H9 (cell line): ENCODE results near the gene QSER1. TPM values are rescaled to one million over a fixed set of nuclear protein-coding genes. Genes with fewer than 3 reads are reported as not detected.

ENCODE experiments used
- DNase-seq: peaks from one replicate; pipeline ENCODE4 v3.0.0-alpha.2; 2017
- H2AFZ ChIP-seq: one replicate; pipeline ENCODE4 v1.6.1; 2013; ENCODE audit warnings: mild to moderate bottlenecking, low read length, control low read depth, moderate library complexity
- H2AK5ac ChIP-seq: 2 replicates; pipeline ENCODE4 v1.6.1; 2013; ENCODE audit warnings: low read length, control low read depth, mixed read lengths; ENCODE audit not compliant: insufficient read length
- H2BK120ac ChIP-seq: one replicate; pipeline ENCODE4 v1.6.1; 2013; ENCODE audit warnings: low read depth, mild to moderate bottlenecking, low read length, control low read depth, inconsistent platforms; ENCODE audit not compliant: poor library complexity, severe bottlenecking
- H2BK12ac ChIP-seq: 2 replicates; pipeline ENCODE4 v1.6.1; 2013; ENCODE audit warnings: low read length, control low read depth, mixed read lengths, low read depth; ENCODE audit not compliant: insufficient read length
- H2BK15ac ChIP-seq: 2 replicates; pipeline ENCODE4 v1.6.1; 2013; ENCODE audit warnings: low read depth, low read length, control low read depth
- H2BK20ac ChIP-seq: one replicate; pipeline ENCODE4 v1.6.1; 2013; ENCODE audit warnings: low read depth, mild to moderate bottlenecking, low read length, control low read depth, inconsistent platforms; ENCODE audit not compliant: poor library complexity, severe bottlenecking
- H2BK5ac ChIP-seq: 2 replicates; pipeline ENCODE4 v1.6.1; 2013; ENCODE audit warnings: low read length, control low read depth, mixed read lengths; ENCODE audit not compliant: insufficient read length
- H3K14ac ChIP-seq: 2 replicates; pipeline ENCODE4 v1.6.1; 2013; ENCODE audit warnings: low read length, control low read depth; ENCODE audit not compliant: insufficient read depth
- H3K18ac ChIP-seq: 2 replicates; pipeline ENCODE4 v1.6.1; 2013; ENCODE audit warnings: low read depth, mild to moderate bottlenecking, mixed read lengths, low read length, control low read depth; ENCODE audit not compliant: insufficient read length
- H3K23ac ChIP-seq: 2 replicates; pipeline ENCODE4 v1.6.1; 2013; ENCODE audit warnings: low read length, control low read depth, mixed read lengths, low read depth; ENCODE audit not compliant: insufficient read length
- H3K23me2 ChIP-seq: 2 replicates; pipeline ENCODE4 v1.6.1; 2013; ENCODE audit warnings: low read depth, mild to moderate bottlenecking, mixed read lengths, low read length, control low read depth; ENCODE audit not compliant: insufficient read length, poor library complexity, severe bottlenecking
- H3K27ac ChIP-seq: 2 replicates; pipeline ENCODE4 v1.5.1; 2013; ENCODE audit warnings: low read length, control low read depth, mixed read lengths, low read depth; ENCODE audit not compliant: insufficient read length
- H3K27me3 ChIP-seq: 2 replicates; pipeline ENCODE4 v1.6.1; 2013; ENCODE audit warnings: low read length, control low read depth, inconsistent platforms; ENCODE audit not compliant: insufficient read depth
- H3K4ac ChIP-seq: 2 replicates; pipeline ENCODE4 v1.6.1; 2013; ENCODE audit warnings: low read depth, mild to moderate bottlenecking, control low read depth, inconsistent platforms, low read length, moderate library complexity
- H3K4me1 ChIP-seq: 2 replicates; pipeline ENCODE4 v1.6.1; 2013; ENCODE audit warnings: low read length, control low read depth, inconsistent platforms; ENCODE audit not compliant: insufficient read depth
- H3K4me2 ChIP-seq: 2 replicates; pipeline ENCODE4 v1.6.1; 2013; ENCODE audit warnings: low read length, control low read depth, mixed read lengths; ENCODE audit not compliant: insufficient read length, insufficient read depth
- H3K56ac ChIP-seq: 2 replicates; pipeline ENCODE4 v1.6.1; 2013; ENCODE audit warnings: low read depth, mild to moderate bottlenecking, mixed read lengths, low read length, control low read depth; ENCODE audit not compliant: insufficient read length
- H3K79me1 ChIP-seq: 2 replicates; pipeline ENCODE4 v1.6.1; 2013; ENCODE audit warnings: low read depth, mild to moderate bottlenecking, moderate library complexity, low read length, control low read depth, inconsistent platforms; ENCODE audit not compliant: insufficient read depth, poor library complexity, severe bottlenecking
- H3K79me2 ChIP-seq: 2 replicates; pipeline ENCODE4 v1.6.1; 2013; ENCODE audit warnings: low read length, control low read depth, inconsistent platforms; ENCODE audit not compliant: insufficient read depth
- H3K9ac ChIP-seq: 2 replicates; pipeline ENCODE4 v1.6.1; 2013; ENCODE audit warnings: low read length, control low read depth, mixed read lengths; ENCODE audit not compliant: insufficient read length; ENCODE audit errors: extremely low read depth
- H3K9me3 ChIP-seq: one replicate; pipeline ENCODE4 v1.6.1; 2013; ENCODE audit warnings: low read depth, low read length, inconsistent platforms; ENCODE audit not compliant: control insufficient read depth
- H3T11ph ChIP-seq: one replicate; pipeline ENCODE4 v1.6.1; 2013; ENCODE audit warnings: mild to moderate bottlenecking, low read length, control low read depth, inconsistent platforms
- H4K20me1 ChIP-seq: one replicate; pipeline ENCODE4 v1.6.1; 2013; ENCODE audit not compliant: control insufficient read depth, insufficient read length, insufficient read depth
- H4K5ac ChIP-seq: 2 replicates; pipeline ENCODE4 v1.6.1; 2013; ENCODE audit warnings: low read depth, mild to moderate bottlenecking, mixed read lengths, low read length, control low read depth; ENCODE audit not compliant: insufficient read length
- H4K8ac ChIP-seq: replicated peaks from 2 replicates; pipeline ENCODE4 v1.6.1; 2013; ENCODE audit warnings: low read length, control low read depth, mixed read lengths, low read depth; ENCODE audit not compliant: insufficient read length
- H4K91ac ChIP-seq: 2 replicates; pipeline ENCODE4 v1.6.1; 2013; ENCODE audit warnings: low read depth, mild to moderate bottlenecking, moderate library complexity, mixed read lengths, low read length, control low read depth; ENCODE audit not compliant: insufficient read length
- H3K27ac Mint-ChIP-seq, 3 experiments: 2 replicates in 2 of 3; 3 replicates in 1 of 3; pipeline ENCODE4 v1.8.0; 2020 to 2021; ENCODE audit warnings: mixed read lengths in 3 of 3, mild to moderate bottlenecking in 1 of 3, moderate library complexity in 1 of 3
- H3K27me3 Mint-ChIP-seq: 2 replicates; pipeline ENCODE4 v1.8.0; 2021; ENCODE audit warnings: low read depth, mild to moderate bottlenecking, moderate library complexity, mixed read lengths
- H3K36me3 Mint-ChIP-seq, 3 experiments: 2 replicates in 2 of 3; 3 replicates in 1 of 3; pipeline ENCODE4 v1.8.0; 2020 to 2021; ENCODE audit warnings: low read depth in 3 of 3, mixed read lengths in 3 of 3; ENCODE audit not compliant: insufficient read depth in 1 of 3
- H3K4me1 Mint-ChIP-seq, 2 experiments: 2 replicates each; pipeline ENCODE4 v1.8.0; 2020; ENCODE audit warnings: mixed read lengths in 2 of 2
- H3K4me3 Mint-ChIP-seq, 2 experiments: 2 replicates in 1 of 2; 3 replicates in 1 of 2; pipeline ENCODE4 v1.8.0; 2020 to 2021; ENCODE audit warnings: mild to moderate bottlenecking in 2 of 2, mixed read lengths in 2 of 2, moderate library complexity in 1 of 2
- H3K9me3 Mint-ChIP-seq, 2 experiments: 2 replicates in 1 of 2; 3 replicates in 1 of 2; pipeline ENCODE4 v1.8.0; 2020; ENCODE audit warnings: mild to moderate bottlenecking in 2 of 2, mixed read lengths in 2 of 2, moderate library complexity in 1 of 2
- CTCF ChIP-seq: fragments of 200-600 bp; sonication (generic); conservative IDR thresholded peaks from 3 replicates; pipeline ENCODE4 v1.8.0; 2021; ENCODE audit warnings: antibody characterized with exemption, mild to moderate bottlenecking
- WGBS: extraction: QIAGEN DNeasy Blood & Tissue Kit; methylation state at CpG from one replicate; pipeline ENCODE4 v1.1.7; 2013; ENCODE audit warnings: missing lambda C conversion rate, low lambda C conversion rate, mixed read lengths; ENCODE audit not compliant: insufficient read length; ENCODE audit errors: extremely low coverage; 5-methylcytosine and 5-hydroxymethylcytosine counted together
- total RNA-seq: library from RNA; stranded (reverse); gene quantifications from 2 replicates; pipeline ENCODE4 v1.2.1, GENCODE V29; 2021

The QSER1 gene
- total RNA-seq, 1 experiment from 2014 or later, result 139 TPM

GRCh38 chr11:32962016-32962415 is 69.4 kb downstream of the QSER1 start:
- no peak for DNase-seq
- H4K91ac ChIP-seq, result no peak overlapping the region
- H3K23ac ChIP-seq, result no peak overlapping the region
- H3K18ac ChIP-seq, result no peak overlapping the region
- Mint-ChIP-seq H3K9me3 (no peaks in the 10 kb centered on the region), H3K4me1 (0 out of 4 replicates have a peak, but pooled peaks cover 0 to 2% of the 10 kb centered on the region in 2 experiments), H3K36me3 (peaks cover 44 to 80% (median 77%) of the 10 kb centered on the region in 3 experiments), H3K27me3 (no peaks in the 10 kb centered on the region), H3K27ac (no peak overlapping the region), H3K4me3 (no peak overlapping the region)
- no peak overlapping the region for H2BK15ac ChIP-seq
- H3K4me2 ChIP-seq, result no peak overlapping the region
- no peak overlapping the region for H2AFZ ChIP-seq
- H3K9me3 ChIP-seq, result no peaks in the 10 kb centered on the region
- H3K27ac ChIP-seq, result no peak overlapping the region
- H3K79me1 ChIP-seq, result no peaks in the 10 kb centered on the region
- no peaks in the 10 kb centered on the region for H4K20me1 ChIP-seq
- H2BK12ac ChIP-seq, result no peak overlapping the region
- H3K56ac ChIP-seq, result no peak overlapping the region
- TF ChIP-seq CTCF, result no peak
- H2BK120ac ChIP-seq, result no peak overlapping the region
- no peaks in the 10 kb centered on the region for H3K4me1 ChIP-seq
- no peaks in the 10 kb centered on the region for H3K27me3 ChIP-seq
- no peak overlapping the region for H4K8ac ChIP-seq
- H3K79me2 ChIP-seq, result no peaks in the 10 kb centered on the region
- H3K9ac ChIP-seq, result no peak overlapping the region
- no peak overlapping the region for H2AK5ac ChIP-seq
- no peak overlapping the region for H3T11ph ChIP-seq
- H4K5ac ChIP-seq, result no peak overlapping the region
- no peak overlapping the region for H2BK5ac ChIP-seq
- H3K14ac ChIP-seq, result no peak overlapping the region
- H2BK20ac ChIP-seq, result no peak overlapping the region
- H3K23me2 ChIP-seq, result no peaks in the 10 kb centered on the region
- no CpG with 5 or more reads among the region's 2 CpGs for WGBS
- no peak overlapping the region for H3K4ac ChIP-seq
